AG04449 (cell line): ENCODE measurements around the gene CR1L.
"Not testable (repeated sequence)": the region's sequence is repeated elsewhere in the genome, so short reads cannot be mapped to it uniquely, and the experiment has no call there.

Source experiments
- CTCF ChIA-PET: fragments of 350-600 bp; formaldehyde crosslinking; extraction: SDS; loops from one replicate; lab custom pipeline; 2021; ENCODE audit warnings: antibody characterized with exemption; lab: Yijun Ruan, JAX
- POLR2A ChIA-PET: fragments of 400-600, 350-600 bp; formaldehyde crosslinking; extraction: SDS; loops from one replicate; lab custom pipeline; 2020; ENCODE audit warnings: antibody characterized with exemption, inconsistent platforms; lab: Yijun Ruan, JAX
- DNase-seq: peaks from one replicate; pipeline ENCODE4 v3.0.0-alpha.2; 2010; ENCODE audit warnings: low read depth, low spot score
- H3K4me3 ChIP-seq: 2 replicates; pipeline ENCODE4 v1.5.1; 2011; ENCODE audit warnings: low read depth, mild to moderate bottlenecking, control low read depth, low read length
- TF ChIP-seq, protein P1 (sequence below): IDR thresholded peaks from one replicate; pipeline ENCODE4 v1.5.1; 2011; ENCODE audit warnings: mild to moderate bottlenecking, moderate library complexity, low read length, control low read depth, inconsistent platforms; ENCODE audit not compliant: insufficient read depth; ENCODE audit errors: missing control alignments

The CR1L gene

DNA sequence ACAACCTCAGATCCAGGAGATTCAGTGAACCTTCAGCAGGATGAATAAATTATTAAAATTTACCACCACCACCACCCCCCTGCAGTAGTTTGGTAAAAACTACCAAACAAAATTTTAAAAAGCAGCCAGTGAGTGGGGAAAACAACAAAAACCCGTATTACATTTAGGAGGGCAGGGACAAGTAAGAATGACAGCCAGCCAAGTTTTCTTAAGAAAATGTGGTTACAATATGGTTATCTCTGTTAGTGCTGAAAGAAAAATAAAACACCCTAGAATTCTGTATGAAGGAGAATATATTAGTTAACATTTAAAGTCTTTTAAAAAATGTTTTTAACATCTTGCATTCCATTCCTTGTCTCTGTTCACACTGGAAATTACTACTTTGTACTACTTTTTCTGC is 121.6 kb downstream of the CR1L start:
- H3K4me3 ChIP-seq: no peak overlapping the region
- POLR2A ChIA-PET: no interaction called here
- CTCF ChIA-PET: no interaction called here
- DNase-seq: no peak
- TF ChIP-seq, protein P1, sequence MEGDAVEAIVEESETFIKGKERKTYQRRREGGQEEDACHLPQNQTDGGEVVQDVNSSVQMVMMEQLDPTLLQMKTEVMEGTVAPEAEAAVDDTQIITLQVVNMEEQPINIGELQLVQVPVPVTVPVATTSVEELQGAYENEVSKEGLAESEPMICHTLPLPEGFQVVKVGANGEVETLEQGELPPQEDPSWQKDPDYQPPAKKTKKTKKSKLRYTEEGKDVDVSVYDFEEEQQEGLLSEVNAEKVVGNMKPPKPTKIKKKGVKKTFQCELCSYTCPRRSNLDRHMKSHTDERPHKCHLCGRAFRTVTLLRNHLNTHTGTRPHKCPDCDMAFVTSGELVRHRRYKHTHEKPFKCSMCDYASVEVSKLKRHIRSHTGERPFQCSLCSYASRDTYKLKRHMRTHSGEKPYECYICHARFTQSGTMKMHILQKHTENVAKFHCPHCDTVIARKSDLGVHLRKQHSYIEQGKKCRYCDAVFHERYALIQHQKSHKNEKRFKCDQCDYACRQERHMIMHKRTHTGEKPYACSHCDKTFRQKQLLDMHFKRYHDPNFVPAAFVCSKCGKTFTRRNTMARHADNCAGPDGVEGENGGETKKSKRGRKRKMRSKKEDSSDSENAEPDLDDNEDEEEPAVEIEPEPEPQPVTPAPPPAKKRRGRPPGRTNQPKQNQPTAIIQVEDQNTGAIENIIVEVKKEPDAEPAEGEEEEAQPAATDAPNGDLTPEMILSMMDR: no peak

DNA sequence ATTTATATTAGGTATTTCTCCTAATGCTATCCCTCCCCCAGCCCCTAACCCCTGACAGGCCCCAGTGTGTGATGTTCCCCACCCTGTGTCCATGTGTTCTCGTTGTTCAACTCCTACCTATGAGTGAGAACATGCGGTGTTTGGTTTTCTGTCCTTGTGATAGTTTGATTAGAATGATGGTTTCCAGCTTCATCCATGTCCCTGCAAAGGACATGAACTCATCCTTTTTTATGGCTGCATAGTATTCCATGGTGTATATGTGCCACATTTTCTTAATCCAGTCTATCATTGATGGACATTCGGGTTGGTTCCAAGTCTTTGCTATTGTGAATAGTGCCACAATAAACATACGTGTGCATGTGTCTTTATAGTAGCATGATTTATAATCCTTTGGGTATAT is 125.6 kb downstream of the CR1L start:
- DNase-seq, POLR2A ChIA-PET, CTCF ChIA-PET, H3K4me3 ChIP-seq: not testable (repeated sequence)
